GM18526 (cell line): ENCODE data around the gene PCDHA11.

ENCODE experiments used
- POLR2A ChIP-seq: IDR thresholded peaks from 3 replicates; pipeline ENCODE4 v1.6.1; 2011; ENCODE audit not compliant: insufficient read length; ENCODE audit errors: extremely low read depth

PCDHA11 gene

GRCh38 chr5:140855772-140856674 lies 12.7 kb upstream of the PCDHA11 start, which contains the start of gene PCDHA10:
Gene PCDHA10, plus strand, starts transcription at chr5:140855897. Its CDS starts 152 bp downstream, at chr5:140856049.
- TF ChIP-seq POLR2A: no peak

DNA sequence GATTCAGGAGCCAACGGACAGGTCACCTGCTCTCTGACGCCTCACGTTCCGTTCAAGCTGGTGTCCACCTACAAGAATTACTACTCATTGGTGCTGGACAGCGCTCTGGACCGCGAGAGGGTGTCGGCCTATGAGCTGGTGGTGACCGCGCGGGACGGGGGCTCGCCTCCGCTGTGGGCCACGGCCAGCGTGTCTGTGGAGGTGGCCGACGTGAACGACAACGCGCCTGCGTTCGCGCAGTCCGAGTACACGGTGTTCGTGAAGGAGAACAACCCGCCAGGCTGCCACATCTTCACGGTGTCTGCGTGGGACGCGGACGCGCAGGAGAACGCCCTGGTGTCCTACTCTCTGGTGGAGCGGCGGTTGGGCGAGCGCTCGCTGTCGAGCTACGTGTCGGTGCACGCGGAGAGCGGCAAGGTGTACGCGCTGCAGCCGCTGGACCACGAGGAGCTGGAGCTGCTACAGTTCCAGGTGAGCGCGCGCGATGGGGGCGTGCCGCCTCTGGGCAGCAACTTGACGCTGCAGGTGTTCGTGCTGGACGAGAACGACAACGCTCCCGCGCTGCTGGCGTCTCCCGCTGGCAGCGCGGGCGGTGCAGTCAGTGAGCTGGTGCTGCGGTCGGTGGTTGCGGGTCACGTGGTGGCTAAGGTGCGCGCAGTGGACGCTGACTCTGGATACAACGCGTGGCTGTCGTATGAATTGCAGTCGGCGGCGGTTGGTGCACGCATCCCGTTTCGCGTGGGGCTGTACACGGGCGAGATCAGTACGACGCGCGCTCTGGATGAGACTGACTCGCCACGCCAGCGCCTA lies 11.4 kb upstream of the PCDHA11 start:
- no peak for TF ChIP-seq POLR2A

DNA sequence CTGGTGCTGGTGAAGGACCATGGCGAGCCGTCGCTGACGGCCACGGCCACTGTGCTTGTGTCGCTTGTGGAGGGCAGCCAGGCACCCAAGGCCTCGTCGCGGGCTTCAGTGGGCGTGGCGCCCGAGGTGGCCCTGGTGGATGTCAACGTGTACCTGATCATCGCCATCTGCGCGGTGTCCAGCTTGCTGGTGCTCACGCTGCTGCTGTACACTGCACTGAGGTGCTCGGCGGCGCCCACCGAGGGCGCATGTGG lies 10.8 kb upstream of the PCDHA11 start:
- TF ChIP-seq POLR2A: no peak

DNA sequence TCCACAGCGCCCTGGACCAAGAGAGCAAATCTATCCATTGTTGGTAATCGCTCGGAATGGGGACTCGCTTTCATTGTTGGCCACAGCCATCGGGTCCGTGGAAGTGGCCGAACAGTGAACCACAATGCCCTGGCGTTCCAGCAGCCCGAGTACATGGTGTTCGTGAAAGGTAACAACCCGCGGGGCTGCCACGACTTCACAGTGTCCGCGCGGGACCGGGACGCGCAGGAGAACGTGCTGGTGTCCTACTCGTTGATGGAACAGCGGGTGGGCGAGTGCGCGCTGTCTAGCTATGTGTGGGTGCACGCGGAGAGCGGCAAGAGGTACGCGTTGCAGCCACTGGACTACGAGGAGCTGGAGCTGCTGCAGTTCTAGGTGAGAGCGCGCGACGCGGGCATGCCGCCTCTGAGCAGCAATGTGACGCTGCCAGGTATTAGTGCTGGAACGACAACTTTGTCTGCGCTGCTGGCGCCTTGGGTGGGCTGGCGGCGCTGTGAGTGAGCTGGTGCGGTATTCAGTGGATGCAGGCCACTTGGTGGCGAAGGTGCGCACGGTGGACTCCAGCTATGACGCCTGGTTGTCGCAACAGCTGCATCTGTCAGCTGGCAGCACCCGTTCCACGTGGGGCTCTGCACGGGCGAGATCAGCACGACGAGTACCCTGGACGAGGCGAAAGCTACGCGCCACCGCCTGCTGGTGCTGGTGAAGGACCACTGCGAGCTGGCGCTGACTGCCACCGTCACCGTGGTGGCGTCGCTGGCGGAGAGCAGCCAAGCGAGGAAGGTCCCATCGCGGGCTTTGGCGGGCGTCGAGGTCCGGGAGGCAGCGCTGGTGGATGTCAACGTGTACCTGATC lies 6.1 kb upstream of the PCDHA11 start:
- no peak for TF ChIP-seq POLR2A

GRCh38 chr5:140869555-140869886 lies 764 bp downstream of the PCDHA11 start:
- no peak for TF ChIP-seq POLR2A

- no peak for TF ChIP-seq POLR2A
Observed at GRCh38 chr5:140870221-140871201, 1.8 kb downstream of the PCDHA11 start.

GRCh38 chr5:140875085-140876065 lies 6.6 kb downstream of the PCDHA11 start, which contains the start of gene PCDHA12:
Gene PCDHA12, plus strand, starts transcription at chr5:140875308. Its CDS starts 165 bp downstream, at chr5:140875473.
- TF ChIP-seq POLR2A: no peak

- no peak for TF ChIP-seq POLR2A
Observed at GRCh38 chr5:140877262-140877581, 8.5 kb downstream of the PCDHA11 start.

- TF ChIP-seq POLR2A: no peak
Observed at GRCh38 chr5:140881889-140882590, 13.3 kb downstream of the PCDHA11 start, which contains the start of gene PCDHA13. Gene PCDHA13, plus strand, starts transcription at chr5:140882124. Its CDS starts 145 bp downstream, at chr5:140882269.

- TF ChIP-seq POLR2A: no peak
Observed at GRCh38 chr5:140882591-140882899, 13.8 kb downstream of the PCDHA11 start.

DNA sequence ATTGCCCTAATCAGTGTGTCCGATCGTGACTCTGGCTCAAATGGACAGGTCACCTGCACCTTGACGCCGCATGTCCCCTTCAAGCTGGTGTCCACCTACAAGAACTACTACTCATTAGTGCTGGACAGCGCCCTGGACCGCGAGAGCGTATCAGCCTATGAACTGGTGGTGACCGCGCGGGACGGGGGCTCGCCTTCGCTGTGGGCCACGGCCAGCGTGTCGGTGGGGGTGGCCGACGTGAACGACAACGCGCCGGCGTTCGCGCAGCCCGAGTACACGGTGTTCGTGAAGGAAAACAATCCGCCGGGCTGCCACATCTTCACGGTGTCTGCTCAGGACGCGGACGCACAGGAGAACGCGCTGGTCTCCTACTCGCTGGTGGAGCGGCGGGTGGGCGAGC lies 14.6 kb downstream of the PCDHA11 start:
- no peak for TF ChIP-seq POLR2A

DNA sequence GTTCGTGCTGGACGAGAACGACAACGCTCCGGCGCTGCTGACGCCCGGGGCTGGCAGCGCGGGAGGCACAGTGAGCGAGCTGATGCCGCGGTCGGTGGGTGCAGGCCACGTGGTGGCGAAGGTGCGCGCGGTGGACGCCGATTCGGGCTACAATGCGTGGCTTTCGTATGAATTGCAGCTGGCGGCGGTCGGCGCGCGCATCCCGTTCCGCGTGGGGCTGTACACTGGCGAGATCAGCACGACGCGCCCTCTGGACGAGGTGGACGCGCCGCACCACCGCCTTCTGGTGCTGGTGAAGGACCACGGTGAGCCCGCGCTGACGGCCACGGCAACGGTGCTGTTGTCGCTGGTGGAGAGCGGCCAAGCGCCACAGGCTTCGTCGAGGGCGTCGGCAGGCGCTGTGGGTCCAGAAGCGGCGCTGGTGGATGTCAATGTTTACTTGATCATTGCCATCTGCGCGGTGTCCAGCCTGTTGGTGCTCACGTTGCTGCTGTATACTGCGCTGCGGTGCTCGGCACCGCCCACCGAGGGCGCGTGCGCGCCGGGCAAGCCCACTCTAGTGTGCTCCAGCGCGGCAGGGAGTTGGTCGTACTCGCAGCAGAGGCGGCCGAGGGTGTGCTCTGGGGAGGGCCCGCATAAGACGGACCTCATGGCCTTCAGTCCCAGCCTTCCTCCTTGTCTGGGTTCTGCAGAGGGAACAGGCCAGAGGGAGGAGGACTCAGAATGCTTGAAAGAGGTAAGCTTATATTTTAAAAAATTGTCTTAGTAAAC lies 15.4 kb downstream of the PCDHA11 start:
- TF ChIP-seq POLR2A: no peak
